Lower leg skin (tissue), 3 donors: ENCODE results near the gene TAS1R1.

Source experiments
- CTCF ChIP-seq, 3 donors: fragments of 450-650 bp; IDR thresholded peaks; one replicate each; pipeline ENCODE4 v1.5.1; 2016; ENCODE audit warnings: antibody characterized with exemption in 3 of 3, mild to moderate bottlenecking in 3 of 3, moderate library complexity in 2 of 3
- POLR2A ChIP-seq, 2 donors: fragments of 450-650 bp; IDR thresholded peaks; one replicate each; pipeline ENCODE4 v1.6.1; 2016 to 2017; ENCODE audit warnings: antibody characterized with exemption in 2 of 2, mild to moderate bottlenecking in 1 of 2, moderate library complexity in 1 of 2

- TF ChIP-seq POLR2A (IDR thresholded peaks at IDR 0.05) (peak in 1 of 2 donors; percentile 80), CTCF (IDR thresholded peaks at IDR 0.05) (no peak)
These were observed 47.6 kb downstream of the TAS1R1 start, which contains the start of gene KLHL21 for GRCh38 chr1:6602669-6603237.
